Gastroesophageal sphincter (tissue), 4 donors: Measurements from ENCODE around the gene FZD10. TPM values are rescaled to one million over a fixed set of nuclear protein-coding genes. Genes with fewer than 3 reads are reported as not detected.

ENCODE experiments used
- ATAC-seq: fragments of 150-250 bp; one replicate; pipeline ENCODE4 v1.9.1; 2016; ENCODE audit warnings: mild to moderate bottlenecking, moderate library complexity
- H3K27ac ChIP-seq, 4 donors: fragments of 200-600 bp; sonication (generic) in 3 of 4; 1 replicate in 3 of 4; 2 replicates in 1 of 4; pipeline ENCODE4 v1.5.1; 2016 to 2019
- H3K27me3 ChIP-seq: fragments of 200-600 bp; sonication (generic); one replicate; pipeline ENCODE4 v1.5.1; 2019
- H3K36me3 ChIP-seq, 2 donors: fragments of 200-600 bp; sonication (generic); one replicate each; pipeline ENCODE4 v1.5.1; 2019; ENCODE audit warnings: control low read depth in 1 of 2
- H3K4me1 ChIP-seq, 3 donors: fragments of 200-600 bp; sonication (generic); 1 replicate in 2 of 3; 2 replicates in 1 of 3; pipeline ENCODE4 v1.5.1; 2016 to 2019; ENCODE audit warnings: control low read depth in 2 of 3
- H3K4me3 ChIP-seq, 2 donors: fragments of 200-600 bp; sonication (generic); one replicate each; pipeline ENCODE4 v1.5.1; 2019; ENCODE audit warnings: mild to moderate bottlenecking in 1 of 2, moderate library complexity in 1 of 2
- H3K9me3 ChIP-seq, 3 donors: fragments of 200-600 bp; sonication (generic); one replicate each; pipeline ENCODE4 v1.5.1; 2017 to 2019; ENCODE audit warnings: control low read depth in 2 of 3
- EP300 ChIP-seq: sonication (generic); formaldehyde crosslinking; IDR thresholded peaks from one replicate; pipeline ENCODE4 v1.6.1; 2017; ENCODE audit warnings: antibody characterized with exemption, mild to moderate bottlenecking
- POLR2A ChIP-seq, 2 donors: fragments of 450-650 bp; IDR thresholded peaks; one replicate each; pipeline ENCODE4 v1.6.1; 2017; ENCODE audit warnings: antibody characterized with exemption in 2 of 2, mild to moderate bottlenecking in 2 of 2, moderate library complexity in 1 of 2
- POLR2AphosphoS5 ChIP-seq: sonication (generic); formaldehyde crosslinking; IDR thresholded peaks from one replicate; pipeline ENCODE4 v1.6.1; 2017; ENCODE audit warnings: antibody characterized with exemption
- WGBS, 2 donors: methylation state at CpG; one replicate each; pipeline ENCODE4 v1.1.5; 2018; ENCODE audit warnings: low coverage in 1 of 2; 5-methylcytosine and 5-hydroxymethylcytosine counted together
- total RNA-seq, 4 donors: library from RNA; depleted of rRNA; stranded (reverse); fragments of >200 nt; gene quantifications; one replicate each; pipeline ENCODE4 v1.1.0, GENCODE V29; 2016
- TF ChIP-seq, protein P1 (sequence below), 4 experiments: fragments of 200-600 bp in 2 of 4; fragments of 450-650 bp in 2 of 4; sonication (generic) in 1 of 4; IDR thresholded peaks; one replicate each; pipeline ENCODE4 v1.5.1; 2017 to 2019; ENCODE audit warnings: antibody characterized with exemption in 4 of 4, mild to moderate bottlenecking in 2 of 4, moderate library complexity in 2 of 4

Gene FZD10
- total RNA-seq, 4 donors from 2014 or later, result 0.94 to 1.6 (median 1.1) TPM; not detected in 1

DNA sequence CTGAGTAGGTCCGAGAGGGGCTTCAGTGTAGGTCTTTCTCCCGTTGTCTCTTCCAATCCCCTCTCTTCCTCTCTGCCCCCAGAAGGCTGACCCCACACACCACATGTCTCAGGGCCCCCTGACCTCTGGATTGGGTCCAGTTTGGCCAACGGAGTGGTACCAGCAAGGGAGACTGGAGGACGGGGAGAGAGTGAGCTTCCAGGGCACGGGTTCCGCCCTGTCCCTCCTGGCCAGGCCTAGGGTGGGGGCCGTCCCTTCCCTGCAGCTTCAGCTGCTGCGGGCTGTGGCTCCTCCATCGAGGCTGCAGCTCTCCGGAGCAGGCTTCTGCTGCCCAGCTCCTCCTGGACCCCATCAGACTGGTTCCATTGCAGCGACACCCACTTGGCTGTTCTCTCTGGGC, 17.4 kb downstream of the FZD10 start:
- H3K9me3 ChIP-seq, result peaks cover 0 to 38% (median 0%) of the 10 kb centered on the region in 3 donors
- no peaks in the 10 kb centered on the region for H3K4me1 ChIP-seq
- peaks cover 67% of the 10 kb centered on the region for H3K27me3 ChIP-seq
- no peaks in the 10 kb centered on the region for H3K36me3 ChIP-seq
- ATAC-seq, result no peak
- TF ChIP-seq EP300 (no peak), POLR2A (IDR thresholded peaks at IDR 0.05) (no peak), POLR2AphosphoS5 (no peak)
- TF ChIP-seq, protein P1, sequence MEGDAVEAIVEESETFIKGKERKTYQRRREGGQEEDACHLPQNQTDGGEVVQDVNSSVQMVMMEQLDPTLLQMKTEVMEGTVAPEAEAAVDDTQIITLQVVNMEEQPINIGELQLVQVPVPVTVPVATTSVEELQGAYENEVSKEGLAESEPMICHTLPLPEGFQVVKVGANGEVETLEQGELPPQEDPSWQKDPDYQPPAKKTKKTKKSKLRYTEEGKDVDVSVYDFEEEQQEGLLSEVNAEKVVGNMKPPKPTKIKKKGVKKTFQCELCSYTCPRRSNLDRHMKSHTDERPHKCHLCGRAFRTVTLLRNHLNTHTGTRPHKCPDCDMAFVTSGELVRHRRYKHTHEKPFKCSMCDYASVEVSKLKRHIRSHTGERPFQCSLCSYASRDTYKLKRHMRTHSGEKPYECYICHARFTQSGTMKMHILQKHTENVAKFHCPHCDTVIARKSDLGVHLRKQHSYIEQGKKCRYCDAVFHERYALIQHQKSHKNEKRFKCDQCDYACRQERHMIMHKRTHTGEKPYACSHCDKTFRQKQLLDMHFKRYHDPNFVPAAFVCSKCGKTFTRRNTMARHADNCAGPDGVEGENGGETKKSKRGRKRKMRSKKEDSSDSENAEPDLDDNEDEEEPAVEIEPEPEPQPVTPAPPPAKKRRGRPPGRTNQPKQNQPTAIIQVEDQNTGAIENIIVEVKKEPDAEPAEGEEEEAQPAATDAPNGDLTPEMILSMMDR (IDR thresholded peaks at IDR 0.05), result no peak
- no CpG with 5 or more reads among the region's 11 CpGs for WGBS, 2 donors
- no peak overlapping the region for H3K27ac ChIP-seq
- H3K4me3 ChIP-seq, result no peak overlapping the region

DNA sequence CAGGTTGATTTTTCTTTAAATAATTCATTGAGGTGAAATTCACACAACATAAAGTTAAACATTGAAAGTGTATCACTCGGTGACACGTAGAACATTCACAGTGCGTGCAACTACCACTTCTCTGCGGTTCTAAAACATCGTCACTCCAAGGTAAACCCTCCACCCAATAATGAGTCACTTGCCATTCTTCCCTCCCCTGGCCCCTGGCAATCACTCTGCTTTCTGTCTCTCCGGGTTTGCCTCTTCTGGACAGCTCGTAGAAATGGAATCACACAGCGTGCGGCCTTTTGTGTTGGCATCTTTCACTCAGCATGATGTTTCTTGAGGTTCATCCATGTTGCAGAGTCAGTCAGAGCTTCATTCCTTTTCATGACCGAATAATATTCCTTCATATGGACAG, 18.9 kb downstream of the FZD10 start:
- WGBS, 2 donors, result 74 to 85% methylated on average over 6 to 10 of the region's 10 CpGs
- H3K27me3 ChIP-seq, result peaks cover 53% of the 10 kb centered on the region
- no peak overlapping the region for H3K4me3 ChIP-seq
- no peaks in the 10 kb centered on the region for H3K4me1 ChIP-seq
- H3K27ac ChIP-seq, result no peak overlapping the region
- H3K9me3 ChIP-seq, result peaks cover 0 to 33% (median 0%) of the 10 kb centered on the region in 3 donors
- TF ChIP-seq POLR2A (IDR thresholded peaks at IDR 0.05), result no peak
- no peak for TF ChIP-seq EP300
- no peak for TF ChIP-seq POLR2AphosphoS5
- TF ChIP-seq, protein P1 (IDR thresholded peaks at IDR 0.05), result no peak
- no peak for ATAC-seq
- H3K36me3 ChIP-seq, result no peaks in the 10 kb centered on the region

DNA sequence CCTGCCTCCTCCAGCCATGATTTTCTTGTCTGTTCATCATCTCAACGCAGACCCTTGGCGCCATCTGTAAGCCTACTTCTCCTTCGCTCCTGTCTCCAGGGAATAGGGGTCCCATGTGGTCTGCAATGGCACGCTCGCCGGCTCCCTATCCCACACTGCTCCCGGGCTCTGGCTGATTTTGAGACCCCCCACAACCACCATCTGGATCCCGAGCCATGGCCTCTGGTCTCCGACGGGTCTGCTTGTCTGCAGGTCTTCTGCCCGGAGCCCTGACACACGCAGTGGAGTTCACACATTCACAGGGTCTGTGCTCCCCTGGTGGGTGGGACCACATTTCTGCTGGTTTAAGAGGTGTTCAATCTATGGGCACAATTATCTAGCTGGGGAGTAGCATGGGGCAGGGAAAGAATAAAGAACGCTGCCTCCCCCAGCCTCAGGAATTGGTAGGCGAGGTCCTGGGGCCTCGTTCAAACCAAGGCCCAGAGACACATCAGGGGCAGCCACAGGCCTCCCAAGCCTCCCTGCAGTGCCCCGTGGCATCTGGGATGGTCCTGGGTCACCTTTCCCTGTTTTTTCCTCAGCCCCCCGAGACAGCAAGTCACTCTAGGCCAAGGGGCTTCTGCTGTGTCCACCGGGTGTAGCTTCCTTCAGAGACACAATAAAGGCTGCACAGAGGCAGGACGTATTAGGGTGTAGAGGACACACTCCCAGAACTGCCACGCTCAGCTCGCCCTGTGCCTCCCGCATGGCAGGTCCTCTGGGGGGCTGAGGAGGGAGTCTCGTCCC, 21.5 kb downstream of the FZD10 start:
- TF ChIP-seq POLR2A (IDR thresholded peaks at IDR 0.05), result no peak
- TF ChIP-seq EP300, result no peak
- no peak for TF ChIP-seq POLR2AphosphoS5
- TF ChIP-seq, protein P1 (IDR thresholded peaks at IDR 0.05), result no peak
- no peaks in the 10 kb centered on the region for H3K4me1 ChIP-seq
- no peak for ATAC-seq
- H3K4me3 ChIP-seq, result no peak overlapping the region
- peaks cover 0 to 23% (median 0%) of the 10 kb centered on the region in 3 donors for H3K9me3 ChIP-seq
- H3K36me3 ChIP-seq, result no peaks in the 10 kb centered on the region
- no peak overlapping the region for H3K27ac ChIP-seq
- H3K27me3 ChIP-seq, result peaks cover 30% of the 10 kb centered on the region
- 73 to 91% methylated on average over 3 to 9 of the region's 23 CpGs for WGBS, 2 donors

DNA sequence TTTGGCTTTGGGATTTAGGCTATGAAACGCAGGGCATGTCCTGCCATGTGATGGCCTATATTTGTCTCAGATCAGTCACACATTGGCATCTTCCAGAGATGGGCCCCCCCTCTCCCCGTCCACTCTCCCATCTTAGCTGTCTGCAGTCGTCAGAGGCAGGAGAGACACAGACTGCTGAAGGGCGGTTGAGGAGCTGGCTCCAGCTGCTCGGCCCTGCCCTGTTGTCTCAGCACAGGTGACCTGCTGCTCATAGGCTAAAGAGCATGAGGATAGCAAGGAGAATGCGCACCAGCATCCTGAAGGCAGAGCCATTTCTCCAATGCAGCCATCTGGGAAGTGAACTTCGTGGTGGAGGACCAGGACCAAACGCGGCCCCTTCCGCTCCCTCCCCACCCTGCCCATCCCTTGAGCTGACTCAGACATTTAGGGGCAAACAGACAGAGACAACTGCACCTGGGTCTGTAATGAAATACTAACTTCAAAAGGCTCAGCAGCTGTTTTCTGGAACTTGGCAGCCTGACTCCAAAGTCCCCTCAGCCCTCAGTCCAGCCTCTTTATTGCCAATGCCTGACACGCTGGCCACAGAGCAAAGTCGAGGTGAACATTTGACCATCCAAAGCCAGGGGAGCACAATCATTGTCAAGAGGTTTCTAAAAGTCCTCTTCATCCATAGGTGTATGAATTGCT, 22.3 kb downstream of the FZD10 start:
- Histone ChIP-seq H3K4me3 (no peak overlapping the region), H3K27ac (no peak overlapping the region), H3K4me1 (no peaks in the 10 kb centered on the region), H3K9me3 (peaks cover 0 to 23% (median 0%) of the 10 kb centered on the region in 3 donors), H3K27me3 (peaks cover 22% of the 10 kb centered on the region), H3K36me3 (no peaks in the 10 kb centered on the region)
- 40 to 90% methylated on average over 1 to 2 of the region's 12 CpGs for WGBS, 2 donors
- no peak for ATAC-seq
- TF ChIP-seq EP300 (no peak), POLR2AphosphoS5 (no peak), POLR2A (IDR thresholded peaks at IDR 0.05) (no peak)
- TF ChIP-seq, protein P1 (IDR thresholded peaks at IDR 0.05), result no peak
